Measurements from ENCODE around the gene NUP62. TPM values are rescaled to one million over a fixed set of nuclear protein-coding genes. Genes with fewer than 3 reads are reported as not detected.
A peak's percentile ranks its signal among the peaks of the same experiment; 100 is the strongest.

Gene NUP62
- total RNA-seq, 1 experiment from 2014 or later: 85.2 TPM

DNA sequence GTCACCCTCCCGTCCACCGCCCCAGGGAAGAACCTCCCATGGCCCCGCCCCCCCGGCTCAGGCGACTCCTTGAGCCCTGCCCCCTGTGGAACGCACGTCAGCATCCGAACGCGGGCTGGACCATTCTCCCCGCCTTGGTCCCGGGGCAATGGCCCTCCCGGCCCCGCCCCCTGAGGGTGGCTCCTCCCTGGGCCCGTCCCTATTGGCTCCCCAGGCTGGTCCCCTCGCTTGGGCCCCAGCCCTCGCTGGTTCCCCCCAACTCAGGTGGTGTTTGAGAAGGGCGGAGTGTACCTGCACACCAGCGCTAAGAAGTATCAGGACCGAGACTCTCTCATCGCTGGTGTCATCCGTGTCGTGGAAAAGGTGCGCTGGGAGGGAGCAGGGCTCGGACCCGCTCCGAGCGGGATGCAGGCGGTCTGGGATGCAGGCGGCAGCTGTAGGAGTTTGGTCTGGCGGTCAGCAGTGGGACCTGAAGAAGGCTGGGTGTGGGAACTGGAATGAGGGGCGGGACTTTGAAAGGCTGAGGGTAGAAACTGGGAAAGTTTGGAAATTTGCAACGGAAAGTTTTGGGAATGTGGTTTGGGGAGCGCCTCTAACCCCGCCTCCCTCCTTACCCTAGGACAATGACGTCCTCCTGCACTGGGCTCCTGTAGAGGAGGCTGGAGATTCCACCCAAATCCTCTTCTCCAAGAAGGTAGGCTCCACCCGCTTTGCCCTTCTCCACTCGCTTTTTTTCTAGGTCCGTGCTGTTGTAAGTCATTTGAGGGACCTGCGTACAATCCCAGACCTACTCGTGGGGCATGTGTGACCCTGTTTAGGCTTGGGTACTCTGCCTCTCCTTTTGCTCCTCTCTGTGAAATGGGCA is 51.2 kb downstream of the NUP62 start:
- peaks cover 8 to 16% of the 10 kb centered on the region in 2 experiments for H3K36me3 ChIP-seq (ENCODE audit: control insufficient read depth in 1 of 2, insufficient read depth in 2 of 2, low read length in 2 of 2)
- H3K9me3 ChIP-seq (ENCODE audit: control insufficient read depth in 1 of 2, insufficient read depth in 1 of 2, low read depth in 1 of 2, low read length in 2 of 2): peaks cover 0 to 6% of the 10 kb centered on the region in 2 experiments; a peak in 1 of 4 replicates
- no peak for TF ChIP-seq TCF7L2 (IDR thresholded peaks at IDR 0.05; ENCODE audit: borderline replicate concordance, extremely low read depth, insufficient read depth, insufficient read length)
- TF ChIP-seq, protein P1, sequence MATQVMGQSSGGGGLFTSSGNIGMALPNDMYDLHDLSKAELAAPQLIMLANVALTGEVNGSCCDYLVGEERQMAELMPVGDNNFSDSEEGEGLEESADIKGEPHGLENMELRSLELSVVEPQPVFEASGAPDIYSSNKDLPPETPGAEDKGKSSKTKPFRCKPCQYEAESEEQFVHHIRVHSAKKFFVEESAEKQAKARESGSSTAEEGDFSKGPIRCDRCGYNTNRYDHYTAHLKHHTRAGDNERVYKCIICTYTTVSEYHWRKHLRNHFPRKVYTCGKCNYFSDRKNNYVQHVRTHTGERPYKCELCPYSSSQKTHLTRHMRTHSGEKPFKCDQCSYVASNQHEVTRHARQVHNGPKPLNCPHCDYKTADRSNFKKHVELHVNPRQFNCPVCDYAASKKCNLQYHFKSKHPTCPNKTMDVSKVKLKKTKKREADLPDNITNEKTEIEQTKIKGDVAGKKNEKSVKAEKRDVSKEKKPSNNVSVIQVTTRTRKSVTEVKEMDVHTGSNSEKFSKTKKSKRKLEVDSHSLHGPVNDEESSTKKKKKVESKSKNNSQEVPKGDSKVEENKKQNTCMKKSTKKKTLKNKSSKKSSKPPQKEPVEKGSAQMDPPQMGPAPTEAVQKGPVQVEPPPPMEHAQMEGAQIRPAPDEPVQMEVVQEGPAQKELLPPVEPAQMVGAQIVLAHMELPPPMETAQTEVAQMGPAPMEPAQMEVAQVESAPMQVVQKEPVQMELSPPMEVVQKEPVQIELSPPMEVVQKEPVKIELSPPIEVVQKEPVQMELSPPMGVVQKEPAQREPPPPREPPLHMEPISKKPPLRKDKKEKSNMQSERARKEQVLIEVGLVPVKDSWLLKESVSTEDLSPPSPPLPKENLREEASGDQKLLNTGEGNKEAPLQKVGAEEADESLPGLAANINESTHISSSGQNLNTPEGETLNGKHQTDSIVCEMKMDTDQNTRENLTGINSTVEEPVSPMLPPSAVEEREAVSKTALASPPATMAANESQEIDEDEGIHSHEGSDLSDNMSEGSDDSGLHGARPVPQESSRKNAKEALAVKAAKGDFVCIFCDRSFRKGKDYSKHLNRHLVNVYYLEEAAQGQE (IDR thresholded peaks at IDR 0.05; ENCODE audit: low read depth): no peak
- TF ChIP-seq POLR2A (IDR thresholded peaks at IDR 0.05; ENCODE audit: borderline replicate concordance, extremely low read depth, insufficient read depth, insufficient read length): no peak
- TF ChIP-seq EGR1 (IDR thresholded peaks at IDR 0.05; ENCODE audit: low read depth): no peak
- TF ChIP-seq, protein P2, sequence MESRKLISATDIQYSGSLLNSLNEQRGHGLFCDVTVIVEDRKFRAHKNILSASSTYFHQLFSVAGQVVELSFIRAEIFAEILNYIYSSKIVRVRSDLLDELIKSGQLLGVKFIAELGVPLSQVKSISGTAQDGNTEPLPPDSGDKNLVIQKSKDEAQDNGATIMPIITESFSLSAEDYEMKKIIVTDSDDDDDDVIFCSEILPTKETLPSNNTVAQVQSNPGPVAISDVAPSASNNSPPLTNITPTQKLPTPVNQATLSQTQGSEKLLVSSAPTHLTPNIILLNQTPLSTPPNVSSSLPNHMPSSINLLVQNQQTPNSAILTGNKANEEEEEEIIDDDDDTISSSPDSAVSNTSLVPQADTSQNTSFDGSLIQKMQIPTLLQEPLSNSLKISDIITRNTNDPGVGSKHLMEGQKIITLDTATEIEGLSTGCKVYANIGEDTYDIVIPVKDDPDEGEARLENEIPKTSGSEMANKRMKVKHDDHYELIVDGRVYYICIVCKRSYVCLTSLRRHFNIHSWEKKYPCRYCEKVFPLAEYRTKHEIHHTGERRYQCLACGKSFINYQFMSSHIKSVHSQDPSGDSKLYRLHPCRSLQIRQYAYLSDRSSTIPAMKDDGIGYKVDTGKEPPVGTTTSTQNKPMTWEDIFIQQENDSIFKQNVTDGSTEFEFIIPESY (IDR thresholded peaks at IDR 0.05; ENCODE audit: extremely low read depth, insufficient replicate concordance, low read length): no peak
- TF ChIP-seq CBX3 (IDR thresholded peaks at IDR 0.05; ENCODE audit: low read depth): no peak
- no peak for TF ChIP-seq ELF1 (IDR thresholded peaks at IDR 0.05; ENCODE audit: borderline replicate concordance, low read depth)
- TF ChIP-seq, protein P3, sequence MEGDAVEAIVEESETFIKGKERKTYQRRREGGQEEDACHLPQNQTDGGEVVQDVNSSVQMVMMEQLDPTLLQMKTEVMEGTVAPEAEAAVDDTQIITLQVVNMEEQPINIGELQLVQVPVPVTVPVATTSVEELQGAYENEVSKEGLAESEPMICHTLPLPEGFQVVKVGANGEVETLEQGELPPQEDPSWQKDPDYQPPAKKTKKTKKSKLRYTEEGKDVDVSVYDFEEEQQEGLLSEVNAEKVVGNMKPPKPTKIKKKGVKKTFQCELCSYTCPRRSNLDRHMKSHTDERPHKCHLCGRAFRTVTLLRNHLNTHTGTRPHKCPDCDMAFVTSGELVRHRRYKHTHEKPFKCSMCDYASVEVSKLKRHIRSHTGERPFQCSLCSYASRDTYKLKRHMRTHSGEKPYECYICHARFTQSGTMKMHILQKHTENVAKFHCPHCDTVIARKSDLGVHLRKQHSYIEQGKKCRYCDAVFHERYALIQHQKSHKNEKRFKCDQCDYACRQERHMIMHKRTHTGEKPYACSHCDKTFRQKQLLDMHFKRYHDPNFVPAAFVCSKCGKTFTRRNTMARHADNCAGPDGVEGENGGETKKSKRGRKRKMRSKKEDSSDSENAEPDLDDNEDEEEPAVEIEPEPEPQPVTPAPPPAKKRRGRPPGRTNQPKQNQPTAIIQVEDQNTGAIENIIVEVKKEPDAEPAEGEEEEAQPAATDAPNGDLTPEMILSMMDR (IDR thresholded peaks at IDR 0.05 in 2 of 3, conservative IDR thresholded peaks at IDR 0.05 in 1 of 3; ENCODE audit: borderline replicate concordance in 1 of 3, insufficient read depth in 1 of 3, low read depth in 2 of 3, low read length in 2 of 3): no peak
- peak; percentile 50; the same call in 1 of the 2 replicates for TF ChIP-seq POLR2AphosphoS5 (IDR thresholded peaks at IDR 0.05; ENCODE audit: low read depth, low read length)
- no peak for TF ChIP-seq CEBPB (IDR thresholded peaks at IDR 0.05; ENCODE audit: low read depth)
- TF ChIP-seq YY1 (IDR thresholded peaks at IDR 0.05; ENCODE audit: extremely low read depth, insufficient replicate concordance, low read depth, low read length): peak; percentile 39
- no peak for TF ChIP-seq RAD21 (IDR thresholded peaks at IDR 0.05; ENCODE audit: low read depth)
- no peak for TF ChIP-seq SP1 (IDR thresholded peaks at IDR 0.05; ENCODE audit: low read depth)
- TF ChIP-seq SRF (IDR thresholded peaks at IDR 0.05; ENCODE audit: low read depth): no peak
- TF ChIP-seq EZH2phosphoT487 (IDR thresholded peaks at IDR 0.05; ENCODE audit: borderline replicate concordance): no peak
- TF ChIP-seq JUND (IDR thresholded peaks at IDR 0.05): no peak
- H4K20me1 ChIP-seq (ENCODE audit: insufficient read depth): no peaks in the 10 kb centered on the region
- intact Hi-C loops (cut with micrococcal nuclease): loop anchor here (1.0 kb wide), 1 partner anchor 9 kb away; no protein-coding TSS in a partner anchor
- peak overlapping the region; percentile 99 for H3K4me2 ChIP-seq (ENCODE audit: low read length)
- peak; percentile 81 for ATAC-seq
- H3K27ac ChIP-seq (ENCODE audit: low read depth, low read length): peak overlapping the region; percentile 98
- BruUV-seq (replicated peaks): no TSS peak
- DNase-seq (ENCODE audit: low read depth, low spot score): peak; percentile 93
- H2AFZ ChIP-seq (ENCODE audit: low read depth, low read length, poor library complexity, severe bottlenecking): no peak overlapping the region
- ChIA-PET POLR2A (interaction anchor here (1.6 kb wide), 1 partner anchor 9 kb away, joined by 5 read pairs; no protein-coding TSS in a partner anchor), CTCF (no interaction called here), RAD21 (ENCODE audit: low non-redundant PET in 1 of 2, low total read pairs in 2 of 2, uncharacterized antibody in 2 of 2, unreplicated experiment in 2 of 2) (no interaction called here)
- H3K27me3 ChIP-seq (ENCODE audit: insufficient read depth, low read length): no peaks in the 10 kb centered on the region
- peak overlapping the region; percentile 79 to 89 for H3K4me3 ChIP-seq (replicated peaks in 1 of 2; ENCODE audit: low read depth in 1 of 2, low read length in 2 of 2)
- H3K9me2 ChIP-seq (ENCODE audit: insufficient read depth): no peaks in the 10 kb centered on the region
- H3K4me1 ChIP-seq (ENCODE audit: control insufficient read depth in 1 of 2, insufficient read depth in 2 of 2, low read length in 2 of 2): peaks cover 11 to 28% of the 10 kb centered on the region in 2 experiments
- peaks cover 32% of the 10 kb centered on the region for H3K79me2 ChIP-seq (ENCODE audit: insufficient read depth, low read length)
- peak overlapping the region; percentile 93 for H3K9ac ChIP-seq (ENCODE audit: low read length)
